ENCODE measurements around the gene DYNC1I1.

- TF ChIP-seq CTCF (IDR thresholded peaks at IDR 0.05; ENCODE audit: insufficient read depth, low read length, poor library complexity, severe bottlenecking) (no peak), EZH2phosphoT487 (conservative IDR thresholded peaks at IDR 0.05; ENCODE audit: low read length) (no peak)
These were observed 236.8 kb downstream of the DYNC1I1 start for GRCh38 chr7:96009148-96009547.
